ENCODE measurements around the gene MOGAT3. TPM values are rescaled to one million over a fixed set of nuclear protein-coding genes. Genes with fewer than 3 reads are reported as not detected.
A peak's percentile ranks its signal among the peaks of the same experiment; 100 is the strongest.

The MOGAT3 gene
- total RNA-seq, 1 donor, result not detected

GRCh38 chr7:101165075-101165957, 35.5 kb downstream of the MOGAT3 start, which contains the start of gene VGF:
TSS of gene VGF (minus strand) at chr7:101165569. CDS start at chr7:101164843, 726 bp downstream.
- H3K9me3 ChIP-seq (ENCODE audit: low read depth, low read length), result no peaks in the 10 kb centered on the region
- no peak within 1 kb of the TSS for H3K4me3 ChIP-seq (ENCODE audit: low read length)
- H3K27me3 ChIP-seq (ENCODE audit: insufficient read depth, low read length), result peaks cover 66% of the 10 kb centered on the region
- peaks cover 48% of the 10 kb centered on the region for H3K4me1 ChIP-seq (ENCODE audit: insufficient read depth, low read length)

DNA sequence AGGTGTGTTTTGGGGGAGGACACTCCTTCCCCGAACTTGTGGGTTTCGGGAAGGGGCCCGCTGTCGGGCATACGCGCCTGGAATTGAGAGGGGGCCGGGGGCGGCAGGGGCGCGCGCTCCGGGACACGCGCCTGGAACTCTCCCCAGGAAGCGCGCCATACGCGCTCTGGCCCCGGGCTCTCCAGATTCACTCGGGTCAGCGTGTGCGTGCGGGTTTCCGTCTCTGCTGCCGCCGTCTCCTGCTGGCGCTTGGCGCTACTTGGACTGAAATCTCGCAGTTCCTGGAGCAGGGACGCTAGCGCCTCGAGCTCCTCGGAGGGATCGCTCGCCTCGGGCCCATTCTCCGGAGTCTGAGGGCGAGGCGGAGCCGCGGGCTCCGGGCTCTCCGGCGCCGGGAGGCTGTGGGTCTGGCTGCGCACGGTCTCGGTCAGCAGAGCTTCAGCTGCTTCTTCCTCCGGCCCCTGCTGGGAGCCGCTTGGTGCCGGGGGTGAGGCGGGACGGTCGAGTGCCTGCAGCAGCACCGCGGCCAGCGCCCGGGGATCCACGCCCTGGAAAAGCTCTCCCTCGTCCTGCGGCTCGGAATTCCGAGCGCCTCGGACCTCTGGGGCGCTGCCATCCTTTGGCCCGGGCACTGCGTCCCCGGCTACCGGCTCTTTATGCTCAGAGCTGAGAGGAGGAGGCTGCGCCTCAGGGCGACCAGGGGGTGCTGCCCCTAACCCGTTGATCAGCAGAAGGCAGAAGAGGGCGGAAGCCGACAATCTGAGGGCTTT, 36.6 kb downstream of the MOGAT3 start:
- H3K27me3 ChIP-seq (ENCODE audit: insufficient read depth, low read length), result peaks cover 55% of the 10 kb centered on the region
- H3K9me3 ChIP-seq (ENCODE audit: low read depth, low read length), result no peaks in the 10 kb centered on the region
- H3K4me1 ChIP-seq (ENCODE audit: insufficient read depth, low read length), result peaks cover 38% of the 10 kb centered on the region
- H3K4me3 ChIP-seq (ENCODE audit: low read length), result no peak overlapping the region

GRCh38 chr7:101163279-101164070, 37.4 kb downstream of the MOGAT3 start:
- Histone ChIP-seq H3K9me3 (ENCODE audit: low read depth, low read length) (no peaks in the 10 kb centered on the region), H3K4me3 (ENCODE audit: low read length) (no peak overlapping the region), H3K27me3 (ENCODE audit: insufficient read depth, low read length) (peaks cover 47% of the 10 kb centered on the region), H3K4me1 (ENCODE audit: insufficient read depth, low read length) (peaks cover 37% of the 10 kb centered on the region)

GRCh38 chr7:101162551-101163278, 38.1 kb downstream of the MOGAT3 start:
- H3K9me3 ChIP-seq (ENCODE audit: low read depth, low read length), result no peaks in the 10 kb centered on the region
- H3K4me3 ChIP-seq (ENCODE audit: low read length), result no peak overlapping the region
- H3K27me3 ChIP-seq (ENCODE audit: insufficient read depth, low read length), result peaks cover 40% of the 10 kb centered on the region
- H3K4me1 ChIP-seq (ENCODE audit: insufficient read depth, low read length), result peaks cover 37% of the 10 kb centered on the region

GRCh38 chr7:101161692-101162471, 39.0 kb downstream of the MOGAT3 start:
- no peak overlapping the region for H3K4me3 ChIP-seq (ENCODE audit: low read length)
- peaks cover 37% of the 10 kb centered on the region for H3K4me1 ChIP-seq (ENCODE audit: insufficient read depth, low read length)
- H3K27me3 ChIP-seq (ENCODE audit: insufficient read depth, low read length), result peaks cover 32% of the 10 kb centered on the region
- no peaks in the 10 kb centered on the region for H3K9me3 ChIP-seq (ENCODE audit: low read depth, low read length)

DNA sequence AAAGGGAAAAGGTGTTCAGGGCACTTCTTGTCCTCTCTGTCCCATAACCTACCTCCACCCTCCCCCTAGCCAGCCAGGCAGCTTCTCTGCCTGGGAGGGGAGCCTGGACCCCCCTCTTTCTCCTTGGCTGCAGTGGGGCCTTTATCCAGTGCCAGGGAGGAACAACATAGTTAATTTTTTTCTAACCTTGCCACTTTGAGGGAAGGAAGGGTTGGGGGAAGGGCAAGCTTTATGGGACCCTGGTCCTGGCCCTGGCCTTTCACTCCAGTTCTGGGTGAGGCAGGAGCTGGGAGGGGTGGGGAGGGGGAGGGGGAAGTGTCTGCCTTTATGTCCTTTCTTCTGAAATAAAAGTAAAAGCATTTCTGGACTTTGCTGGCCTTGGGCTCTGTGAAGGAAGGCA, 39.9 kb downstream of the MOGAT3 start:
- Histone ChIP-seq H3K4me3 (ENCODE audit: low read length) (no peak overlapping the region), H3K9me3 (ENCODE audit: low read depth, low read length) (no peaks in the 10 kb centered on the region), H3K4me1 (ENCODE audit: insufficient read depth, low read length) (peaks cover 34% of the 10 kb centered on the region), H3K27me3 (ENCODE audit: insufficient read depth, low read length) (peaks cover 26% of the 10 kb centered on the region)

- H3K4me1 ChIP-seq (ENCODE audit: insufficient read depth, low read length), result peaks cover 31% of the 10 kb centered on the region
- H3K27me3 ChIP-seq (ENCODE audit: insufficient read depth, low read length), result peaks cover 21% of the 10 kb centered on the region
- H3K9me3 ChIP-seq (ENCODE audit: low read depth, low read length), result no peaks in the 10 kb centered on the region
- no peak overlapping the region for H3K4me3 ChIP-seq (ENCODE audit: low read length)
Measured at GRCh38 chr7:101159696-101160674, 40.9 kb downstream of the MOGAT3 start.

DNA sequence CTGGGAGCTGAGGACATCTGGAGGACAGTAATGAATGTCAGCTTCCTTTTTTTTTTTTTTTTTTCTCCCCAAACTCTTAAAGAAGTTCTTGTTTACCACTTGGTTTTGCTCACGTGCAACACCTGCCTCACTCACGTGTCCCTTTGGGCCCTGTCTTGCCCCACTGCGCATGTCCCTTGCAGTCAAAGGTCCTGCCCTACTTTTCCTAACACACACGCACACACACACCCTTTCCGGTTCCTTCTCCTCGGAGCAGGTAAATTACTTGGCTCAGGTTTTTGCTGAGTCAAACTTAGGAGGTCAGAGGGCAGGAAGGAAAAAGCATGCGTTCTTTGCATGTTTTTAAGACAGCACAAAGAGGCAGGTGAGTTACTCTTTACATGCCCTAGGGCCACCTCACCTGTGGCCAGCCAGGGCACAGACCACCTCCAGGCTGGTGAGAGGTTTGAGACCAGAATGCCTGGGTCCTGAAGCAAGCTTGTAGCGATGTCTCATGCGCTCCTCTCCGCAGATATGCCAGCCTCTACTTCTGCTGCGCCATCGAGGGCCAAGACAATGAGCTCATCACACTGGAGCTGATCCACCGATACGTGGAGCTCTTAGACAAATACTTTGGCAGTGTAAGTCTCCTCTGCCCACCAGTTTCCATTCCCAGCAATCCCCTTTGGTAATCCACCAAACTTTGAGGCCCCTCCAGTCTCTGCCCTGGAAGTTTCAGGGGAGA, 43.8 kb downstream of the MOGAT3 start:
- Histone ChIP-seq H3K4me3 (ENCODE audit: low read length) (no peak overlapping the region), H3K4me1 (ENCODE audit: insufficient read depth, low read length) (peaks cover 14% of the 10 kb centered on the region), H3K9me3 (ENCODE audit: low read depth, low read length) (no peaks in the 10 kb centered on the region), H3K27me3 (ENCODE audit: insufficient read depth, low read length) (peaks cover 1% of the 10 kb centered on the region)

DNA sequence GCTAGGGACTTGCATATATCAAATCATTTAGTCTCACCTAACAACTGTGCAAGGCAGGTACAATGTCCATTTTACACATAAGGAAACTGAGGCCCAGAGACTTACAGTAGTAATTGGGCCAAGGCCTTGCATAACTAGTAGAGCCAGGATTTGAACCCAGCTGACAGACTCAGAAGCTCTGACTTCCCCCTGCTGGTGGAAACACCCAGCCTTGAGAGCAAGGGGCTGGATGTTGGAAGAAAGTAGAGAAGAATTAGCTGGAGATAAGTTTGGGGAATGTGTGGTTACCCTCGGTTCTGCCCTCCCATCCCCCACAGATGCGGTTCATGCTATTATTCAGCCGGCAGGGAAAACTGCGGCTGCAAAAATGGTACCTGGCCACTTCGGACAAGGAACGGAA, 44.6 kb downstream of the MOGAT3 start:
- no peaks in the 10 kb centered on the region for H3K27me3 ChIP-seq (ENCODE audit: insufficient read depth, low read length)
- H3K4me1 ChIP-seq (ENCODE audit: insufficient read depth, low read length), result peaks cover 14% of the 10 kb centered on the region
- no peak overlapping the region for H3K4me3 ChIP-seq (ENCODE audit: low read length)
- H3K9me3 ChIP-seq (ENCODE audit: low read depth, low read length), result no peaks in the 10 kb centered on the region

- Histone ChIP-seq H3K4me3 (ENCODE audit: low read length) (no peak overlapping the region), H3K4me1 (ENCODE audit: insufficient read depth, low read length) (peaks cover 14% of the 10 kb centered on the region), H3K9me3 (ENCODE audit: low read depth, low read length) (no peaks in the 10 kb centered on the region), H3K27me3 (ENCODE audit: insufficient read depth, low read length) (no peaks in the 10 kb centered on the region)
Measured at GRCh38 chr7:101155303-101155702, 45.5 kb downstream of the MOGAT3 start.

DNA sequence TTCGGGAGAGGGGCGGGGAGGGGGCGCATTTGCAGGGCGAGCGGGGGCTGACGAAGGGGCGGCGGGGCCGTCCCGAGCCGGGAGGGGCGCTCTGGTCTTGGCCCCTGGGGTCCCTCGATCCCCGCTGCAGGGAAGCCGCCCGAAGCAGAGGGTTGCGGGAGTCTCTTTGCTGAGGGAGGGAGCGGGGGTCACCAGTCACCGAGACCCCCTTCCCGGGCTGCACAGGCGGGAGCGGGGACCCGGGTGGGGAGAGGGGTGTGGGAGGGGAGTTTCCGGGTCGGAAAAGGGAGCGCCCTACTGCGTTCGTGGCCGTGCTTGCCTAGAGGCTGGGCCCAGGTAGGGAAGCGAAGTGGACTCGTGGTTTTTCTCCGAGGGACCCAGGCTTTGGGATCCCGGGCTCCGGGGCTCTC, 46.1 kb downstream of the MOGAT3 start:
- no peaks in the 10 kb centered on the region for H3K27me3 ChIP-seq (ENCODE audit: insufficient read depth, low read length)
- peaks cover 14% of the 10 kb centered on the region for H3K4me1 ChIP-seq (ENCODE audit: insufficient read depth, low read length)
- no peaks in the 10 kb centered on the region for H3K9me3 ChIP-seq (ENCODE audit: low read depth, low read length)
- peak overlapping the region; percentile 44 for H3K4me3 ChIP-seq (ENCODE audit: low read length)

- Histone ChIP-seq H3K4me3 (ENCODE audit: low read length) (peak within 1 kb of the TSS; percentile 44), H3K27me3 (ENCODE audit: insufficient read depth, low read length) (no peaks in the 10 kb centered on the region), H3K9me3 (ENCODE audit: low read depth, low read length) (no peaks in the 10 kb centered on the region), H3K4me1 (ENCODE audit: insufficient read depth, low read length) (peaks cover 14% of the 10 kb centered on the region)
Measured at GRCh38 chr7:101153969-101154692, 46.7 kb downstream of the MOGAT3 start, which contains the start of gene AP1S1. TSS of gene AP1S1 (plus strand) at chr7:101154476. CDS start at chr7:101154515, 39 bp downstream.
